ENCODE data around the gene ZDHHC14.
A peak's percentile ranks its signal among the peaks of the same experiment; 100 is the strongest.

ZDHHC14 gene

DNA sequence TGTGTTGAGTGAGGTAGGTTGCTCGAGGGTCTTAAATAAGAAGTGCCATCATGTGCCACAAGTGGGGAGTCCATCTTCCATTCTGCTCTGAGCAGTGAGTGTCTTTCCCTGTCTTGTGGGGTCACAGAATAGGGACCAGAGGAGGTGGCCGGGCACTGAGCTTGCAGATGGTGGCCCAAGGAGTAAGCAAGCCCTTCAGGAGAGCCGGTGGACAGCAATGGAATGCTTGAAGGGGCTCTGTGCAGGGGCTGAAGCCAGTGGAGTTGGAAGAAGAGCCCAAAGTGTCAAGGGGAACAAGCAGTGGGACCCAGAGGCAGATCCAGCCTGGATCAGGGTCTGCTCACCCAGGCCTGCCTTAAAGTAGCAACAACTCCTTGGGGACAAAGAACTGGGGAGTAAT is 228.6 kb downstream of the ZDHHC14 start:
- intact Hi-C loops (cut with DNase I; ENCODE audit: low total_unique reads): loop anchor here (10.0 kb wide), 1 partner anchor 295 kb away; no protein-coding TSS in a partner anchor
- Histone ChIP-seq H3K27ac (no peak overlapping the region), H3K9me3 (no peaks in the 10 kb centered on the region), H3K36me3 (peaks cover 0 to 5% (median 0%) of the 10 kb centered on the region in 3 donors), H3K4me1 (no peaks in the 10 kb centered on the region), H3K27me3 (no peaks in the 10 kb centered on the region), H3K4me3 (no peak overlapping the region)
- peak in 1 of 2 donors; percentile 34 for DNase-seq
- TF ChIP-seq, protein P1, sequence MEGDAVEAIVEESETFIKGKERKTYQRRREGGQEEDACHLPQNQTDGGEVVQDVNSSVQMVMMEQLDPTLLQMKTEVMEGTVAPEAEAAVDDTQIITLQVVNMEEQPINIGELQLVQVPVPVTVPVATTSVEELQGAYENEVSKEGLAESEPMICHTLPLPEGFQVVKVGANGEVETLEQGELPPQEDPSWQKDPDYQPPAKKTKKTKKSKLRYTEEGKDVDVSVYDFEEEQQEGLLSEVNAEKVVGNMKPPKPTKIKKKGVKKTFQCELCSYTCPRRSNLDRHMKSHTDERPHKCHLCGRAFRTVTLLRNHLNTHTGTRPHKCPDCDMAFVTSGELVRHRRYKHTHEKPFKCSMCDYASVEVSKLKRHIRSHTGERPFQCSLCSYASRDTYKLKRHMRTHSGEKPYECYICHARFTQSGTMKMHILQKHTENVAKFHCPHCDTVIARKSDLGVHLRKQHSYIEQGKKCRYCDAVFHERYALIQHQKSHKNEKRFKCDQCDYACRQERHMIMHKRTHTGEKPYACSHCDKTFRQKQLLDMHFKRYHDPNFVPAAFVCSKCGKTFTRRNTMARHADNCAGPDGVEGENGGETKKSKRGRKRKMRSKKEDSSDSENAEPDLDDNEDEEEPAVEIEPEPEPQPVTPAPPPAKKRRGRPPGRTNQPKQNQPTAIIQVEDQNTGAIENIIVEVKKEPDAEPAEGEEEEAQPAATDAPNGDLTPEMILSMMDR (IDR thresholded peaks at IDR 0.05): no peak

DNA sequence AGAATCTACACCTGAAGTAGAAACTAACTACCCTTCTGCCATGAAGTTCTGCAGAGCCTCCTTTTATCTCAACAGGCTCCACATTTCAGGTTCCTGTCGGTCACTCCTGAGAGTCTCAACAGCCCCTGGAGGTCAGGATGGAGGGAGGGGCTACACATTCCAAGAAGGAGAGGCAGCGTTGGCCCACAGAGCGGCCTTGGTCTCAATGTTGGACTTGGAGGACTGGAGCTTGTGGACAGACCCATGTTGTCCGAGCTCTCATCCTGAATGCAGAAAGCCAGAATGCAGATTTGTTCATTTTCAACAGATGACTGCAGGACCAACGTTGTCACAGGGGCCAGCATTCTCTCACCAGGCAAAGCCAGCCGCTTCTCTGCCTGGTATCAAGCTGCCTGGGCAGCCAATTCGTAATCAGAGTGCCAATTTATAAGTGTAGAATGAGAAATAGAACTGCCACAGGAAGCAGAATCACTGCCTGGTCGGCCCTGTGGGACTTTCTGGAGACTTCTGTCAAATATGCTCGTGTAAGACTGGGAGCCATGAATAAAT is 229.5 kb downstream of the ZDHHC14 start:
- H3K27ac ChIP-seq: no peak overlapping the region
- H3K4me3 ChIP-seq: no peak overlapping the region
- no peaks in the 10 kb centered on the region for H3K9me3 ChIP-seq
- intact Hi-C loops (cut with DNase I; ENCODE audit: low total_unique reads): no loop called here
- TF ChIP-seq, protein P1 (IDR thresholded peaks at IDR 0.05): no peak
- H3K27me3 ChIP-seq: no peaks in the 10 kb centered on the region
- peak in 1 of 2 donors; percentile 35 for DNase-seq
- H3K36me3 ChIP-seq: peaks cover 0 to 5% (median 0%) of the 10 kb centered on the region in 3 donors
- H3K4me1 ChIP-seq: no peaks in the 10 kb centered on the region

DNA sequence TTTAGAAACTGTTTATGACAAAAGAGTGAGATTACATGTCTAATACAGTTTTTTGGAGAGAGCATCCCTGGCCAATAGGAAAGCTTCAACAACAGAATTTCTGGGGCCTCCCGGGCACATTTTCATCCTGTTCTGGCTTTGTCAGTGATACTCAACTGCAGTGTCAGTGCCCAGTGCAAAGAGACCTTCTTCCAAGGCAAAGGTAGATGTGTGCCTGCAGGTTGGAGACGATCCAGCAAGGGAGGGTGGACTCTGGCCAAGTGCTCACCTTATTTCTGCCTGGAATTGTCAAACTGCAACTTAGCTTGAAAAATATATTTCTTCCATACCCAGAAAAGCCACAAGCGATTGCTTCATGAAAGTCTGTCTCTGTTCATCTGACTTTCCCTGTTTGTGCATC is 230.4 kb downstream of the ZDHHC14 start:
- Histone ChIP-seq H3K9me3 (no peaks in the 10 kb centered on the region), H3K27ac (no peak overlapping the region), H3K4me3 (no peak overlapping the region), H3K27me3 (no peaks in the 10 kb centered on the region), H3K4me1 (no peaks in the 10 kb centered on the region), H3K36me3 (peaks cover 0 to 5% (median 0%) of the 10 kb centered on the region in 3 donors)
- DNase-seq: peak in 1 of 2 donors; percentile 19
- intact Hi-C loops (cut with DNase I; ENCODE audit: low total_unique reads): no loop called here
- TF ChIP-seq, protein P1 (IDR thresholded peaks at IDR 0.05): no peak

GRCh38 chr6:157613011-157613522 is 232.1 kb downstream of the ZDHHC14 start:
- intact Hi-C loops (cut with DNase I; ENCODE audit: low total_unique reads): no loop called here
- H3K4me3 ChIP-seq: no peak overlapping the region
- no peak overlapping the region for H3K27ac ChIP-seq
- peaks cover 0 to 4% (median 0%) of the 10 kb centered on the region in 3 donors for H3K36me3 ChIP-seq
- TF ChIP-seq, protein P1 (IDR thresholded peaks at IDR 0.05): no peak
- no peaks in the 10 kb centered on the region for H3K9me3 ChIP-seq
- no peaks in the 10 kb centered on the region for H3K4me1 ChIP-seq
- DNase-seq: no peak
- H3K27me3 ChIP-seq: no peaks in the 10 kb centered on the region

DNA sequence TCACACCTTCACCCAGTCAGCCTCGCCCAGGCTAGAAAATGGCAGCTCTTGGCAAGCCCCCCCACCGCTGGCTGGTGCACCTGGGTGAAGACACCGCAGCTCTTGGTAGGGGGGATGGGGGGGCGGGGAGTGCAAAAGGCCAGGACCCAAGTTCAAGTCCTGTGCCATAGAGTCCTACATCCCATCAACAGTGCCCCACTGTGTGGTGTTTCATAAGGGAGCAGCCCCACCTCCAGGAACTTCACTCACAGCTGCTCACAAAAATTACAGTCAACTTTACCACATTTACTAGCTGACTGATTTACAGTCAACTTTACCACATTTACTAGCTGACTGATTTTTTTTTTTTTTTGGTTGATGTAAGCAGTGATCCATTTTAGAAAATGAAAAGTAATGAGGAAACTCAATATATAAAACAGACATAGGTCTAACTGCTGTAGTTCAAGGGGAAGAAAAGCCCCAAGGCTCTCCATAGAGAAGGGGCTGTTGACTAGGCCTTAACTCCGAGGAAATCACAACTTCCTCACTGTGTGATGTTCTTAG is 233.1 kb downstream of the ZDHHC14 start:
- no peak overlapping the region for H3K4me3 ChIP-seq
- intact Hi-C loops (cut with DNase I; ENCODE audit: low total_unique reads): no loop called here
- H3K27me3 ChIP-seq: no peaks in the 10 kb centered on the region
- no peaks in the 10 kb centered on the region for H3K4me1 ChIP-seq
- no peaks in the 10 kb centered on the region for H3K9me3 ChIP-seq
- H3K36me3 ChIP-seq: no peaks in the 10 kb centered on the region
- TF ChIP-seq, protein P1 (IDR thresholded peaks at IDR 0.05): no peak
- peak in 1 of 2 donors; percentile 60 for DNase-seq
- no peak overlapping the region for H3K27ac ChIP-seq

All from tibial artery (tissue), 4 donors.